Adipocyte (in vitro differentiated cells): ENCODE measurements around the gene NFKBIE.

ENCODE experiments used
- DNase-seq: peaks from one replicate; pipeline ENCODE4 v3.0.0-alpha.2; 2015; ENCODE audit warnings: low read depth
- H3K27me3 ChIP-seq: replicated peaks from 2 replicates; pipeline ENCODE4 v1.7.0; 2013; ENCODE audit warnings: mild to moderate bottlenecking, low read length, moderate library complexity; ENCODE audit not compliant: control insufficient read depth, insufficient read depth
- H3K36me3 ChIP-seq: 2 replicates; pipeline ENCODE4 v1.7.0; 2013; ENCODE audit warnings: low read length, mild to moderate bottlenecking, moderate library complexity; ENCODE audit not compliant: control insufficient read depth, insufficient read depth, severe bottlenecking
- H3K4me1 ChIP-seq: 2 replicates; pipeline ENCODE4 v1.7.0; 2013; ENCODE audit warnings: mild to moderate bottlenecking, low read length, moderate library complexity; ENCODE audit not compliant: control insufficient read depth, insufficient read depth
- H3K4me3 ChIP-seq: 2 replicates; pipeline ENCODE4 v1.7.0; 2013; ENCODE audit warnings: mild to moderate bottlenecking, low read length, moderate library complexity
- H3K9ac ChIP-seq: 2 replicates; pipeline ENCODE4 v1.7.0; 2013; ENCODE audit warnings: mild to moderate bottlenecking, low read length, moderate library complexity
- H3K9me3 ChIP-seq: 2 replicates; pipeline ENCODE4 v1.7.0; 2013; ENCODE audit warnings: mild to moderate bottlenecking, low read length, moderate library complexity; ENCODE audit not compliant: control insufficient read depth

NFKBIE gene

DNA sequence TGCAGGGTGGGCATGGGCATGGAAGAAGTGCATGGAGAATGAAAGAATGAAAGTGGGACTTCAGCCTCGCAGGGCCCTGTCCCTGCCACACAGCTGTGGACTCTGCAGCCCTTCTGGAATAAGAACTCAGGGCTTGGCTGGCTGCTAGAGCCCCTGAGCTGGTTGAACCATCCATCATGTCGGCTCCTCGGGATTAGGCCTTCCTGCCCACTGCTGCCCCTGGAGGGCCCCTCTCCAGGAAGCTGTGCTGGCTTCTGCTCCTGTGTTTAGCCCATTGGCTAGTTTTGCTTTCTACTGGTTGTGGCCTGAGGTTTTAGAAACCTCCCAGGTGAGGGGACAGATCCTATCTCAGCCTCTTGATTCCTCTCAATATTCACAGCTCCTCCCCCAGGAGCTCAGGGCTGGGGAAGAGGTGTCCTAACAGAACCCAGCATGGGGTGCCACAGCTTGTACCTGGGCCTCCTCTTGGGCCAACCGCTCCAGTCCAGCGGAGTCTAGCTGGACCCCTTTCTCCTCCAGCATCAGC is 39.9 kb upstream of the NFKBIE start:
- no peak for DNase-seq
- Histone ChIP-seq H3K9me3 (no peaks in the 10 kb centered on the region), H3K36me3 (peaks cover 81% of the 10 kb centered on the region), H3K4me3 (no peak overlapping the region), H3K4me1 (no peaks in the 10 kb centered on the region), H3K9ac (no peak overlapping the region), H3K27me3 (no peaks in the 10 kb centered on the region)

DNA sequence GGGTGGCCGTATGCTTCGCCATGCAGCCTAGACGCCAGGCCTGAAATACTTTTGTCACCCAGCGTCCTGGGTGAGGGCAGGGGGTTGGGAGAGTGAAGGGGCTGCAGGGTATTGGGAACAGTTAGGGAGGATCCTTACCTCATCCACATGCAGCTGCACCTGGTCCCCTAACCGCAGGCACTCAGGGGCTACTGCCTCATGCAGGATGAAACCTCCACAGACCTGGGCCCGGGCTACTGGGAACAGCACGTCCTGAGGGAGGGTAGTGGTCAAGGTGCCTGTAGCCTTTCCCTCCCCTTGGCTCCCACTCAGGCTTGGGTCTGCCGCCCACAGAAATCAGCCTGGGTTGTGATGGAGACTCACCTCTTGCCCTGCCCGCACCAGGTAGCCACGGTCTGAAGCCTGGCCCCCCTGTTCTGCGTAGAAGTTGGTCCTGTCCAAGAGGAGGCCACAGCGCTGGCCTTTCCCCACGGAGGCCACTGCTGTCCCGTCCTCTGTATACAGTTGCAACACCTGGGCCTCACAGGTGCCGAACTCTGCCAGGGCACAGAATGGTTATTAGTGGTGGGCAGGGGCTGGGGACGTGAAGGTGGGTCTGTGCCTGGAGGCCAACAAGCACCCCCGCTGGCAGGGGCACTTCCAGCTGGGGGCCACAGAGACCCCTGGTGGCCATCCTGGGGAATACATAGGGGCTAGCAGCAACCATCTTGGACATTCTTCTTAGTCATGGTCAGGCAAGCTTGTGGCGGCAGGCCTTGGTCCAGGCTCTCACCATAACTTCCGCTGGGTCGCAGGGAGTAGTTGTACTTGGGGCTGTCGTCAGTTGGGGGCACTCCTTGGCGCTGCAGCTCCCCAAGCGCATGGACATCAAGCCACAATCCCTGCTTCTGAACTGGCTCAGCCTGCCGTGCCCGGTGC is 39.2 kb upstream of the NFKBIE start:
- no peaks in the 10 kb centered on the region for H3K27me3 ChIP-seq
- H3K9me3 ChIP-seq, result no peaks in the 10 kb centered on the region
- H3K36me3 ChIP-seq, result peaks cover 74% of the 10 kb centered on the region
- no peak overlapping the region for H3K4me3 ChIP-seq
- no peaks in the 10 kb centered on the region for H3K4me1 ChIP-seq
- peak; percentile 47 for DNase-seq
- H3K9ac ChIP-seq, result no peak overlapping the region

DNA sequence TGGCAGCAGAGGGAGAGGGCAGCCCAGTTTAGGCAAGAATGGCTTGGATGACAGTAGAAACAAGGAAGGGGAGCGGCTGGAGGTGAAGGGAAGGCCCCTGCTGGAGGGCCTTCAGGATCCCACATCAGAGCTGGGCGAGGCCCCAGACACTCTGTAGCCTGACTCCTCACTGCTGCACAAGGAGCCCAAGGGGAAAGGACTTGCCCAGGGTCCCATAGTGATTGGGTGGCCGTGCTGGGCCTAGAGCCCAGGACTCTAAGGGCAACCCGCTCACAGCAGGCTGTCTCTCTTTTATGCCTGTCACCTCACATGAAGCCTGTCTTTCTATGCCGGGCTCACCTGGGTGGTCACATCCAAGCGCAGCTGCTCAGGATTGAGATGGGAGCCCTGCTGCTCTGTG is 38.5 kb upstream of the NFKBIE start:
- H3K9me3 ChIP-seq, result no peaks in the 10 kb centered on the region
- H3K27me3 ChIP-seq, result peaks cover under 1% of the 10 kb centered on the region
- H3K36me3 ChIP-seq, result peaks cover 67% of the 10 kb centered on the region
- no peak for DNase-seq
- H3K9ac ChIP-seq, result no peak overlapping the region
- no peaks in the 10 kb centered on the region for H3K4me1 ChIP-seq
- H3K4me3 ChIP-seq, result no peak overlapping the region

DNA sequence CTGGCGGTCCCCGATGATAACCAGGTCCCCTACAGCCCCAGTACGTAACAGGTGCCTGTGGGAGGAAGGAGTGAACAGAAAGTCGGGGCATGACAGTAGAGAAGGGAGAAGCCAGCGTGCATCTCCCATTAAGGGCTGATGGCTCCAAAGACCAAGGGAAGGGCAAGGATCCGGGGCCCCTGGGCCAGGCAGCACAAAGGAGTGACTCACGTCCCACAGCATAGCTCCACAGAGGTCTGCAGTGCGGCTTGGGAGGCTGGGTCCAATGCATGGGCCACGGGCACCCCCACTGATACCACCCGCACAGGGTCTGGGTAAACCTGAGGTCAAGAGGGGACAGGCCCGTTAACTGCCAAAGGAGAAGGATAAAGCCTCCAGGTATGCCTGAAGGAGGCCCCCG is 37.5 kb upstream of the NFKBIE start:
- peaks cover 2% of the 10 kb centered on the region for H3K4me1 ChIP-seq
- H3K36me3 ChIP-seq, result peaks cover 65% of the 10 kb centered on the region
- no peak overlapping the region for H3K9ac ChIP-seq
- DNase-seq, result no peak
- H3K27me3 ChIP-seq, result peaks cover 3% of the 10 kb centered on the region
- no peaks in the 10 kb centered on the region for H3K9me3 ChIP-seq
- no peak overlapping the region for H3K4me3 ChIP-seq

DNA sequence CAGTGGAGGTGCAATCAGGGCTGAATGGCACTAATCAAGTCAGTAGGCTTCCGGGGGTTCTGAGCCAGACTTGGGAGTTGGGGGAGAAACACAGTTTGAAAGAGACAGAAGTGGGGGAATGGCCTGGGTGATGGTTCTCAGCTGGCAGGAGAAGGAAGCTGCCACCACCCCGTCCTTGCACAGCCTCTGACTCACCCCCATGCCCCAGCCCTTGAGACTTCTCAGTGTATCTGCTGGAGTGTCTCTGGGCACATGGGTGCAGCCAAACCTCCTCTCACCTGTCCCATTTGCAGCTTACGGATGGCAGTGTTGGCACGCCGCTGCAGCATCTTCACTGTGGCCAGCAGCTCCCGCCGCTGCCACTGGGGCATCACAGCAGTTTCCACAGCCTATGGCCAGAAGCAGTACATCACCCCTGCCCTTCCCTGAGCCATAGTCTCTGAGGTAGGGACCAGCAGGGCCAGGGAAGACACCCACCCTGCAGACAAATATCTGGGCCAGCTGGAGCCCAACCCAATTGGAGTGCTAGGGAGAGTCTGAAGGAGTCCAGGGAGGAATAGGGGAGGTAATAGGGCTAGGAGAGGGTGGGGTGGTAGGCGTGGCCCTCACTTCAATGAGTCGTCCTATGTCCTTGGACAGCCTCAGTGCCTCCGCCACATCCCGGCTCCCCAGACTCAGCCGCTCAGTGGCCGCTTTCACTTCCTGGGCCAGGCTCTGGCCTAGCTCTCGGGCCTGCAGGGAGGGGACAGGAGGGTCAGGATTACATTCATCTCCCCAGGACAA is 36.6 kb upstream of the NFKBIE start:
- no peaks in the 10 kb centered on the region for H3K9me3 ChIP-seq
- H3K4me3 ChIP-seq, result no peak overlapping the region
- H3K27me3 ChIP-seq, result peaks cover 7% of the 10 kb centered on the region
- H3K36me3 ChIP-seq, result peaks cover 57% of the 10 kb centered on the region
- H3K9ac ChIP-seq, result no peak overlapping the region
- no peak for DNase-seq
- H3K4me1 ChIP-seq, result peaks cover 5% of the 10 kb centered on the region

DNA sequence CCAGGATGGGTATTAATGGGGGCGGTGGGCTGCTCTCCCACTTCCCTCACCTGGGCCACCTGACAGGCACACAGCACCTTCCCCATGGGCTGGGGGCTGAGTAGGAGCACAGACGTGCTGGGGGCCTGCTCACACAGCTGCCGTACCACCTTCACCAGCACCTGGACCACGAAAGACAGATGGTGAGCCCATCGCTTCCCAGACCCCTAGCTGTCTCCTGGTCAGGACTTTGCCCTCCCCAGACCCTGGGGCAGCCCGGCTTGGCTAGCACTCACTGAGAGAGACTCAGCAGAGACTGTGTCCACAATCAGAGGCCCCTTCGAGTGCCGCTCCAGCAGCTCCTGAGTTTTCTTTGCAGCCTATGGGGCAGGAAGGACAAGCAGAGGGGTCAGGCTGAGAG is 35.8 kb upstream of the NFKBIE start:
- Histone ChIP-seq H3K9me3 (no peaks in the 10 kb centered on the region), H3K4me3 (no peak overlapping the region), H3K27me3 (peaks cover 16% of the 10 kb centered on the region), H3K4me1 (peaks cover 5% of the 10 kb centered on the region), H3K36me3 (peaks cover 48% of the 10 kb centered on the region), H3K9ac (no peak overlapping the region)
- DNase-seq, result no peak

DNA sequence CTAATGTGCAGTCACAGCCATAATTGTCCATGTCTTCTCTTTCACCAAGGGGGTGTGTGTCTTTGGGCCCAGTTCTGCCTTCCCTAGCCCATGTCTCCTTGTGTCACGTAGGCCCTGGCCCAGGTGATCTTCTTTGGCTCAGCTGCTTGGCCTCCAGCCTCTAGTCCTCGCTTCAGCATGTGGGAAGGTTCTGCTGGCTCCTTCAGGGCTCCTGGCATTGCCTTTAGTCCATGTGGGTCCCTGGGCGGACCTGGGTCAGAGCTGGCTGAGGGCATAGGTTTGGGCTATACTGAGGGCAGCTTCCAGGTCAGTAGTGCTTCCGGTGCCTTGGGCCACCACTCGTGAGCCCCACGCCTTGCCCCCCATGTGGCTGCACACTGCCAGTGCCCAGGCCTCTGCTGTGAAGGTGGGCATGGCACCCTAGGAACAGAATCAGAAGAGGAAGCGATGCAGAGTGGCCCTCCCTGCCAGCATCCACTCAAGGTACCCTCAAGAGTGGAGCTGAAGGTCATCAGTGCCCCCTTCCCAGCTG is 35.0 kb upstream of the NFKBIE start:
- H3K36me3 ChIP-seq, result peaks cover 42% of the 10 kb centered on the region
- H3K9me3 ChIP-seq, result no peaks in the 10 kb centered on the region

DNA sequence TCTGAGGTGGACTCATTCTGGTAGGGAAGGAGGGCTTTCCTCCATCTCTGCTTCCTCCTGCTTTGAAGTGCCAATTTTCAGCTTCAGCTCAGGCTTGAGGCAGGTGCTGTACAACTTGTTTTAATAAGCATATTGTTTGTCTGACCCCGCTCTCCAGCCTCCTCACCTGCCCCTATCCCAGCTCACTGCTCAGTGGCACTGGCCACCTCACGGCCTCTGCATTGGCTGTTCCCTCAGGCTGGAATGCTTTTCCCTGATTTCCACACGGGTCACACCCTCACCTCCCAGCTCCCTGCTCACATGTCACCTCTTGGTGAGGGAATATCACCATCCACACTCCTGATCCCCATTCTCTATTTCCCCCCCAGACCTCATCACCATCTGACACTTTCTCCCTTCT is 33.5 kb upstream of the NFKBIE start:
- no peaks in the 10 kb centered on the region for H3K9me3 ChIP-seq
- H3K4me1 ChIP-seq, result peaks cover 5% of the 10 kb centered on the region
- H3K27me3 ChIP-seq, result peaks cover 33% of the 10 kb centered on the region
- DNase-seq, result no peak
- no peak overlapping the region for H3K4me3 ChIP-seq
- H3K9ac ChIP-seq, result no peak overlapping the region
- peaks cover 32% of the 10 kb centered on the region for H3K36me3 ChIP-seq

More for the DNA sequence above, 35.0 kb upstream of the NFKBIE start:
- H3K27me3 ChIP-seq, result peaks cover 23% of the 10 kb centered on the region
- H3K9ac ChIP-seq, result no peak overlapping the region
- peaks cover 5% of the 10 kb centered on the region for H3K4me1 ChIP-seq
- no peak for DNase-seq
- H3K4me3 ChIP-seq, result no peak overlapping the region

DNA sequence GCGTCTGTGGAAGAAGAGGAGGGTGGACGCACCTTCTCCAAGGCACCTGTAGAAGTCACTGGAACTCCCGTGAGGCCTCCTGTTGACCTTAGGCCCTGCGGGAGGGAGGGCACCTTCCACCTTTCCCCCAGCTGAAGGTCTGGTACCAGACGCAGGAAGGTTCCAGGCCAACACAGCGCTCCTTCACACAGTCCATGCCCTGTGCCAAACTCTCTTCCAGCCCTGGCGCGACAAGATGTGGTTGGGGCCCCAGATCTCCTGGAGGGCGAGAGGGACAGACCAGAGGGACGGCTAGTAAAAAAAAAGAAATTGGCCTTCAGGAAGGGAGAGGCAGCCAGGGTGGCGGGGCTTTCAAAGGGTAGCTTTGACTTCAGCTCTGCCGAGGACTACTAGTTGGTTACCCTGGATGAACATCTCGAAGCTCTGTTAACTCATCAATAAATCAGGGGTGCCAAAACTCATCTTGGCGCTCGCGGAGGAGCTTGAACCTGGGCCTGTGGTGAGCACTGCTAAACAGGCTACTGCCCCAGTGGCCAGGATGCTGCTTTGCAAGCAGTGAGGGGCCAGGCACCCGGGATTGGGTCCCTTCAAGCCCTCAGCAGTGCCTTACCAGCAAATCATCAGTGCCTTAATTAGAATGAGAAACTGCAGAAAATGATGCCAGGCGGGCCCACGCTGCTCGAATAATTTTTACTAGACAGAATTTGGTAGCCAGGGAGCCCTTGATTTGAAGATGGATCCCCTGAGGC is 32.9 kb upstream of the NFKBIE start:
- no peak for DNase-seq

DNA sequence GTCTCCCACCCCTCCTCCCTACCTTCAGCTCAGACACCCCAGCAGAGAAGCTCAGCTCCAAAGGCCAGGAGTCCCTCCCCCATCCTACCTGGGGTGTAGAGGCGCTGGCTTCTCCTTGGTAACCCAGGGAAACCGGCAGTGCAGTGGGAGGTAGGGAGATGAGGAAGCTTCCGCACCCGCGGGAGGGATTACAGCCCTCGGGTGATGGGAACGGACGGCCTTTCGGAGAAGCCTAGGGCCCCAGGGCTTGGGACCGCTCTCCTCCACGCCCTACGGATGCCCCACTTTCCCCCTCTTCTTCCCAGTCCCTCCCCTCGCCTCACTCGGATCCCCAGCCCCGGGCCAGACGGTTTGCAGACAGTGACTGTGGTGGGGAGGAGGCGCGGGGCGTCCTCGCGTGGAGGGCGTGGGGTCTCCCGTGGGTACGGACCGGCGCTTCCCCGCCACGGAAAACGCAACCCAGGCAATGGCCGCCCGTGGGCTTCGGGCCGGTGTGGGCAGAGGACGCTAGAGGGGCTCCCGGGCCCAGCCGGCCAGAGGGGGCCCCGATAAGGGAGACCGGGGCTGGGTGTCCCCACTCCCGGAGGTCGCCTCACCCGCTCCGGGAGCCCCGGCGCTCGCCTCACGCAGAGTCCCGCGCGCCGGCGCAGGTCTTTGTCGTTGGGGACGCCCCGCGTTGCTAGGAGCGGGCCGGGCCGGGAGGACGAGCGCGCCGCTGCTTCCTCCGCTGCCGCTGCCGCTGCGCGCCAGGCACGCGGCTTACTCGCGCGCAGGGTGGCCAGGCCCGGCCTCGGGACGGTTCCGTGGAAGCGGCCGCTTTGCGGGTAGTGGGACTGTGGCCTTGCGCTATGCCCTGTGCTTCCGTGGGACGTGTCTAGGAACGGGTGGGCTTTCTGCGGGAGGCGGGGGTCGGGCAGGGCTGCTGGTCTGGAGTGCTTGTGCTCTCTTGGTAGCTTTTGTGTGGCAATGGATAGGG is 32.0 kb upstream of the NFKBIE start:
- Histone ChIP-seq H3K4me3 (peak overlapping the region; percentile 70), H3K9ac (no peak overlapping the region), H3K27me3 (peaks cover 48% of the 10 kb centered on the region), H3K9me3 (no peaks in the 10 kb centered on the region), H3K36me3 (peaks cover 18% of the 10 kb centered on the region), H3K4me1 (peaks cover 5% of the 10 kb centered on the region)
- DNase-seq, result peak; percentile 76

More for the DNA sequence above, 32.9 kb upstream of the NFKBIE start:
- H3K4me3 ChIP-seq, result peak overlapping the region; percentile 70
- H3K9me3 ChIP-seq, result no peaks in the 10 kb centered on the region
- H3K9ac ChIP-seq, result no peak overlapping the region
- H3K27me3 ChIP-seq, result peaks cover 39% of the 10 kb centered on the region
- peaks cover 5% of the 10 kb centered on the region for H3K4me1 ChIP-seq
- H3K36me3 ChIP-seq, result peaks cover 25% of the 10 kb centered on the region
